ENCODE measurements around the gene SOX13. TPM values are rescaled to one million over a fixed set of nuclear protein-coding genes. Genes with fewer than 3 reads are reported as not detected.

SOX13 gene
- total RNA-seq, 1 donor from 2014 or later, result 0.23 TPM

- Mint-ChIP-seq H3K27me3 (ENCODE audit: insufficient read depth) (no peaks in the 10 kb centered on the region), H3K4me3 (no peak overlapping the region), H3K27ac (no peak overlapping the region)
These were observed 97.7 kb downstream of the SOX13 start for GRCh38 chr1:204170494-204171155.

GRCh38 chr1:204171751-204172178, 98.8 kb downstream of the SOX13 start:
- H3K9me3 Mint-ChIP-seq, result peaks cover 53% of the 10 kb centered on the region

More at GRCh38 chr1:204170494-204171155, 97.7 kb downstream of the SOX13 start:
- no peak for DNase-seq (ENCODE audit: low spot score)
- Mint-ChIP-seq H3K36me3 (ENCODE audit: low read depth) (peaks cover 2% of the 10 kb centered on the region), H3K9me3 (peaks cover 53% of the 10 kb centered on the region), H3K4me1 (ENCODE audit: low read depth) (no peaks in the 10 kb centered on the region)
- intact Hi-C loops (cut with micrococcal nuclease), result no loop called here

GRCh38 chr1:204172404-204173029, 99.6 kb downstream of the SOX13 start:
- H3K27ac Mint-ChIP-seq, result no peak overlapping the region
- peaks cover under 1% of the 10 kb centered on the region for H3K36me3 Mint-ChIP-seq (ENCODE audit: low read depth)
- intact Hi-C loops (cut with micrococcal nuclease), result no loop called here

More at GRCh38 chr1:204171751-204172178, 98.8 kb downstream of the SOX13 start:
- Mint-ChIP-seq H3K4me1 (ENCODE audit: low read depth) (no peaks in the 10 kb centered on the region), H3K4me3 (no peak overlapping the region), H3K27ac (no peak overlapping the region), H3K27me3 (ENCODE audit: insufficient read depth) (no peaks in the 10 kb centered on the region), H3K36me3 (ENCODE audit: low read depth) (peaks cover 2% of the 10 kb centered on the region)
- no peak for DNase-seq (ENCODE audit: low spot score)
- intact Hi-C loops (cut with micrococcal nuclease), result no loop called here

GRCh38 chr1:204174958-204175357, 102.0 kb downstream of the SOX13 start:
- H3K4me3 Mint-ChIP-seq, result no peak overlapping the region
- intact Hi-C loops (cut with micrococcal nuclease), result no loop called here
- H3K27ac Mint-ChIP-seq, result no peak overlapping the region
- DNase-seq (ENCODE audit: low spot score), result no peak
- H3K27me3 Mint-ChIP-seq (ENCODE audit: insufficient read depth), result no peaks in the 10 kb centered on the region
- no peaks in the 10 kb centered on the region for H3K36me3 Mint-ChIP-seq (ENCODE audit: low read depth)
- H3K4me1 Mint-ChIP-seq (ENCODE audit: low read depth), result no peaks in the 10 kb centered on the region
- peaks cover 29% of the 10 kb centered on the region for H3K9me3 Mint-ChIP-seq

More at GRCh38 chr1:204172404-204173029, 99.6 kb downstream of the SOX13 start:
- Mint-ChIP-seq H3K4me3 (no peak overlapping the region), H3K9me3 (peaks cover 49% of the 10 kb centered on the region), H3K27me3 (ENCODE audit: insufficient read depth) (no peaks in the 10 kb centered on the region), H3K4me1 (ENCODE audit: low read depth) (no peaks in the 10 kb centered on the region)
- no peak for DNase-seq (ENCODE audit: low spot score)

GRCh38 chr1:204176049-204176448, 103.1 kb downstream of the SOX13 start:
- peaks cover 1% of the 10 kb centered on the region for H3K27me3 Mint-ChIP-seq (ENCODE audit: insufficient read depth)
- DNase-seq (ENCODE audit: low spot score), result no peak
- H3K4me3 Mint-ChIP-seq, result no peak overlapping the region
- peaks cover 18% of the 10 kb centered on the region for H3K9me3 Mint-ChIP-seq
- intact Hi-C loops (cut with micrococcal nuclease), result no loop called here
- no peaks in the 10 kb centered on the region for H3K36me3 Mint-ChIP-seq (ENCODE audit: low read depth)
- H3K27ac Mint-ChIP-seq, result no peak overlapping the region
- no peaks in the 10 kb centered on the region for H3K4me1 Mint-ChIP-seq (ENCODE audit: low read depth)

- H3K27me3 Mint-ChIP-seq (ENCODE audit: insufficient read depth), result peaks cover 5% of the 10 kb centered on the region
- intact Hi-C loops (cut with micrococcal nuclease), result no loop called here
- no peaks in the 10 kb centered on the region for H3K36me3 Mint-ChIP-seq (ENCODE audit: low read depth)
- no peaks in the 10 kb centered on the region for H3K4me1 Mint-ChIP-seq (ENCODE audit: low read depth)
- no peak overlapping the region for H3K4me3 Mint-ChIP-seq
- DNase-seq (ENCODE audit: low spot score), result no peak
- no peak overlapping the region for H3K27ac Mint-ChIP-seq
- H3K9me3 Mint-ChIP-seq, result peaks cover 9% of the 10 kb centered on the region
These were observed 104.2 kb downstream of the SOX13 start for GRCh38 chr1:204177133-204177532.

Other genes starting within 250 kb of the SOX13 start
- 250 and 270 TPM in 2 replicates for gene SNRPE, start 211.5 kb upstream of the SOX13 start, total RNA-seq
- 0.16 TPM in 1 of 2 replicates, not detected in the other for gene ETNK2, start 78.9 kb downstream of the SOX13 start, total RNA-seq
- gene REN, start 93.2 kb downstream of the SOX13 start, total RNA-seq, result not detected in 2 replicates
- not detected in 2 replicates for gene KISS1, start 123.4 kb downstream of the SOX13 start, total RNA-seq
- not detected in 2 replicates for gene GOLT1A, start 140.9 kb downstream of the SOX13 start, total RNA-seq